ES-I3 (cell line): Measurements from ENCODE around the gene COG2.

Experiments
- H3K36me3 ChIP-seq: 2 replicates; pipeline ENCODE4 v1.6.1; 2013; ENCODE audit warnings: mild to moderate bottlenecking, low read length, control low read depth, moderate library complexity; ENCODE audit not compliant: insufficient read depth
- H3K4me1 ChIP-seq: 2 replicates; pipeline ENCODE4 v1.6.1; 2013; ENCODE audit warnings: mild to moderate bottlenecking, control low read depth, low read length; ENCODE audit not compliant: insufficient read depth
- H3K9ac ChIP-seq: 2 replicates; pipeline ENCODE4 v1.6.1; 2013; ENCODE audit warnings: low read depth, mild to moderate bottlenecking, low read length, moderate library complexity
- H3K9me3 ChIP-seq: 2 replicates; pipeline ENCODE4 v1.6.1; 2013; ENCODE audit warnings: mild to moderate bottlenecking, low read length, moderate library complexity; ENCODE audit not compliant: control insufficient read depth, insufficient read depth

The COG2 gene

GRCh38 chr1:230669543-230669942 is 27.3 kb downstream of the COG2 start:
- Histone ChIP-seq H3K9me3 (no peaks in the 10 kb centered on the region), H3K36me3 (peaks cover 7% of the 10 kb centered on the region), H3K4me1 (no peaks in the 10 kb centered on the region), H3K9ac (no peak overlapping the region)

- Histone ChIP-seq H3K9me3 (no peaks in the 10 kb centered on the region), H3K36me3 (peaks cover 10% of the 10 kb centered on the region; the same call in 1 of the 2 replicates), H3K9ac (no peak overlapping the region), H3K4me1 (no peaks in the 10 kb centered on the region)
Measured at GRCh38 chr1:230674581-230674980, 32.3 kb downstream of the COG2 start.

GRCh38 chr1:230677200-230677599 is 34.9 kb downstream of the COG2 start:
- no peaks in the 10 kb centered on the region for H3K9me3 ChIP-seq
- H3K9ac ChIP-seq = no peak overlapping the region
- H3K4me1 ChIP-seq = no peaks in the 10 kb centered on the region
- peaks cover 6% of the 10 kb centered on the region; the same call in 1 of the 2 replicates for H3K36me3 ChIP-seq

- Histone ChIP-seq H3K9ac (no peak overlapping the region), H3K36me3 (peaks cover 11% of the 10 kb centered on the region; the same call in 1 of the 2 replicates), H3K9me3 (no peaks in the 10 kb centered on the region), H3K4me1 (no peaks in the 10 kb centered on the region)
Measured at GRCh38 chr1:230679192-230679591, 36.9 kb downstream of the COG2 start.

- Histone ChIP-seq H3K9me3 (no peaks in the 10 kb centered on the region), H3K36me3 (peaks cover 12% of the 10 kb centered on the region), H3K4me1 (no peaks in the 10 kb centered on the region), H3K9ac (no peak overlapping the region)
Measured at GRCh38 chr1:230679825-230680224, 37.5 kb downstream of the COG2 start.

GRCh38 chr1:230680300-230681025 is 38.2 kb downstream of the COG2 start:
- Histone ChIP-seq H3K36me3 (peaks cover 17% of the 10 kb centered on the region), H3K9me3 (no peaks in the 10 kb centered on the region), H3K9ac (no peak overlapping the region), H3K4me1 (no peaks in the 10 kb centered on the region)

GRCh38 chr1:230681599-230681998 is 39.3 kb downstream of the COG2 start:
- no peaks in the 10 kb centered on the region for H3K4me1 ChIP-seq
- no peak overlapping the region for H3K9ac ChIP-seq
- H3K36me3 ChIP-seq = peaks cover 14% of the 10 kb centered on the region
- no peaks in the 10 kb centered on the region for H3K9me3 ChIP-seq

GRCh38 chr1:230682274-230682673 is 40.0 kb downstream of the COG2 start:
- Histone ChIP-seq H3K9ac (no peak overlapping the region), H3K36me3 (peaks cover 14% of the 10 kb centered on the region), H3K9me3 (no peaks in the 10 kb centered on the region), H3K4me1 (no peaks in the 10 kb centered on the region)

- Histone ChIP-seq H3K9ac (no peak overlapping the region), H3K9me3 (no peaks in the 10 kb centered on the region), H3K4me1 (no peaks in the 10 kb centered on the region), H3K36me3 (peaks cover 14% of the 10 kb centered on the region)
Measured at GRCh38 chr1:230682882-230683610, 40.8 kb downstream of the COG2 start.

GRCh38 chr1:230684146-230684545 is 41.9 kb downstream of the COG2 start:
- H3K9me3 ChIP-seq = no peaks in the 10 kb centered on the region
- H3K4me1 ChIP-seq = no peaks in the 10 kb centered on the region
- H3K9ac ChIP-seq = no peak overlapping the region
- peaks cover 18% of the 10 kb centered on the region for H3K36me3 ChIP-seq

- H3K9me3 ChIP-seq = no peaks in the 10 kb centered on the region
- no peak overlapping the region for H3K9ac ChIP-seq
- H3K36me3 ChIP-seq = peaks cover 24% of the 10 kb centered on the region
- no peaks in the 10 kb centered on the region for H3K4me1 ChIP-seq
Measured at GRCh38 chr1:230684998-230685397, 42.7 kb downstream of the COG2 start.

GRCh38 chr1:230686747-230687146 is 44.5 kb downstream of the COG2 start:
- peaks cover 28% of the 10 kb centered on the region for H3K36me3 ChIP-seq

GRCh38 chr1:230690101-230690500 is 47.8 kb downstream of the COG2 start:
- no peaks in the 10 kb centered on the region for H3K4me1 ChIP-seq
- H3K36me3 ChIP-seq = peaks cover 19% of the 10 kb centered on the region
- no peaks in the 10 kb centered on the region for H3K9me3 ChIP-seq
- H3K9ac ChIP-seq = no peak overlapping the region

More at GRCh38 chr1:230686747-230687146, 44.5 kb downstream of the COG2 start:
- H3K9ac ChIP-seq = no peak overlapping the region
- no peaks in the 10 kb centered on the region for H3K9me3 ChIP-seq
- no peaks in the 10 kb centered on the region for H3K4me1 ChIP-seq

- Histone ChIP-seq H3K36me3 (peaks cover 14% of the 10 kb centered on the region), H3K4me1 (no peaks in the 10 kb centered on the region), H3K9ac (no peak overlapping the region), H3K9me3 (no peaks in the 10 kb centered on the region)
Measured at GRCh38 chr1:230691615-230692014, 49.3 kb downstream of the COG2 start.

GRCh38 chr1:230693221-230693620 is 50.9 kb downstream of the COG2 start:
- H3K4me1 ChIP-seq = no peaks in the 10 kb centered on the region
- no peaks in the 10 kb centered on the region for H3K9me3 ChIP-seq
- peaks cover 13% of the 10 kb centered on the region for H3K36me3 ChIP-seq
- no peak overlapping the region for H3K9ac ChIP-seq
